ENCODE results near the gene ZCCHC24. TPM values are rescaled to one million over a fixed set of nuclear protein-coding genes. Genes with fewer than 3 reads are reported as not detected.

Gene ZCCHC24
- polyA plus RNA-seq, 3 donors: 3.9 to 5.0 (median 4.0) TPM

- Histone ChIP-seq H3K36me3 (replicated peaks in 1 of 2; ENCODE audit: control insufficient read depth in 1 of 2, insufficient read depth in 2 of 2, low read length in 2 of 2) (peaks cover 2 to 42% of the 10 kb centered on the region in 2 donors), H3K4me1 (ENCODE audit: control insufficient read depth in 1 of 2, insufficient read depth in 2 of 2, low read length in 2 of 2) (peaks cover 25 to 26% of the 10 kb centered on the region in 2 donors), H3K27me3 (ENCODE audit: control insufficient read depth in 2 of 2, insufficient read depth in 2 of 2, low read length in 2 of 2) (no peaks in the 10 kb centered on the region), H4K20me1 (ENCODE audit: insufficient read depth, low read length) (peaks cover 29% of the 10 kb centered on the region), H3K4me2 (replicated peaks; ENCODE audit: extremely low read depth, low read length, poor library complexity, severe bottlenecking) (no peak overlapping the region), H3K79me2 (ENCODE audit: insufficient read depth, low read length) (no peaks in the 10 kb centered on the region), H2AFZ (ENCODE audit: insufficient read depth, low read depth, low read length, poor library complexity, severe bottlenecking) (no peak overlapping the region), H3K27ac (ENCODE audit: low read depth in 1 of 2, low read length in 2 of 2) (no peak overlapping the region), H3K9ac (ENCODE audit: insufficient read depth, low read length, poor library complexity, severe bottlenecking) (no peak overlapping the region), H3K9me3 (replicated peaks in 1 of 2; ENCODE audit: control insufficient read depth in 1 of 2, insufficient read depth in 1 of 2, low read length in 2 of 2) (no peaks in the 10 kb centered on the region), H3K4me3 (replicated peaks in 1 of 3; ENCODE audit: low read depth in 2 of 3, low read length in 3 of 3) (no peak overlapping the region)
- no peak for DNase-seq
- WGBS (ENCODE audit: insufficient coverage): 79% methylated on average over 5 of the region's 6 CpGs
- H3K36me3 Mint-ChIP-seq: peaks cover 44 to 52% of the 10 kb centered on the region in 2 donors
- intact Hi-C loops (cut with micrococcal nuclease): no loop called here
- peaks cover 0 to 4% (median 0%) of the 10 kb centered on the region in 7 donors for H3K9me3 Mint-ChIP-seq
- peaks cover 4 to 7% (median 6%) of the 10 kb centered on the region in 3 donors for H3K27me3 Mint-ChIP-seq (ENCODE audit: low read depth in 3 of 3)
- no peak for TF ChIP-seq CTCF (IDR thresholded peaks at IDR 0.05)
- no peak overlapping the region for H3K27ac Mint-ChIP-seq
- H3K4me1 Mint-ChIP-seq: peaks cover 39% of the 10 kb centered on the region
- no peak overlapping the region for H3K4me3 Mint-ChIP-seq
These were observed 48.4 kb downstream of the ZCCHC24 start for GRCh38 chr10:79397051-79397450.

GRCh38 chr10:79396520-79396919, 48.9 kb downstream of the ZCCHC24 start:
- peaks cover 34% of the 10 kb centered on the region for H3K4me1 Mint-ChIP-seq
- H3K27me3 Mint-ChIP-seq (ENCODE audit: low read depth in 3 of 3): peaks cover 4 to 7% (median 4%) of the 10 kb centered on the region in 3 donors
- intact Hi-C loops (cut with micrococcal nuclease): no loop called here
- H3K9me3 Mint-ChIP-seq: peaks cover 0 to 4% (median 0%) of the 10 kb centered on the region in 7 donors
- DNase-seq: no peak
- peaks cover 25% of the 10 kb centered on the region in 2 donors for H3K4me1 ChIP-seq (ENCODE audit: control insufficient read depth in 1 of 2, insufficient read depth in 2 of 2, low read length in 2 of 2)
- H3K36me3 ChIP-seq (replicated peaks in 1 of 2; ENCODE audit: control insufficient read depth in 1 of 2, insufficient read depth in 2 of 2, low read length in 2 of 2): peaks cover 2 to 47% of the 10 kb centered on the region in 2 donors
- H3K4me3 ChIP-seq (replicated peaks in 1 of 3; ENCODE audit: low read depth in 2 of 3, low read length in 3 of 3): no peak overlapping the region
- no peak overlapping the region for H3K4me3 Mint-ChIP-seq
- H3K27ac ChIP-seq (ENCODE audit: low read depth in 1 of 2, low read length in 2 of 2): no peak overlapping the region
- no peak for TF ChIP-seq CTCF (IDR thresholded peaks at IDR 0.05)
- H3K79me2 ChIP-seq (ENCODE audit: insufficient read depth, low read length): no peaks in the 10 kb centered on the region
- H4K20me1 ChIP-seq (ENCODE audit: insufficient read depth, low read length): peaks cover 24% of the 10 kb centered on the region
- WGBS (ENCODE audit: insufficient coverage): 100% methylated on average over 3 of the region's 5 CpGs
- H3K9me3 ChIP-seq (replicated peaks in 1 of 2; ENCODE audit: control insufficient read depth in 1 of 2, insufficient read depth in 1 of 2, low read length in 2 of 2): no peaks in the 10 kb centered on the region
- no peak overlapping the region for H3K27ac Mint-ChIP-seq
- no peaks in the 10 kb centered on the region for H3K27me3 ChIP-seq (ENCODE audit: control insufficient read depth in 2 of 2, insufficient read depth in 2 of 2, low read length in 2 of 2)
- H2AFZ ChIP-seq (ENCODE audit: insufficient read depth, low read depth, low read length, poor library complexity, severe bottlenecking): no peak overlapping the region
- H3K36me3 Mint-ChIP-seq: peaks cover 44 to 56% of the 10 kb centered on the region in 2 donors
- H3K4me2 ChIP-seq (replicated peaks; ENCODE audit: extremely low read depth, low read length, poor library complexity, severe bottlenecking): no peak overlapping the region
- H3K9ac ChIP-seq (ENCODE audit: insufficient read depth, low read length, poor library complexity, severe bottlenecking): no peak overlapping the region

Data from CD14-positive monocyte (primary cell).